SH-SY5Y (cell line): ENCODE results near the gene GPR87.

ENCODE experiments used
- GATA2 ChIP-seq: IDR thresholded peaks from 2 replicates; pipeline ENCODE4 v1.6.1; 2011; ENCODE audit warnings: mild to moderate bottlenecking, low read depth, low read length
- GATA3 ChIP-seq: IDR thresholded peaks from 2 replicates; pipeline ENCODE4 v1.6.1; 2011; ENCODE audit warnings: low read depth, mild to moderate bottlenecking, low read length, moderate library complexity

- no peak for TF ChIP-seq GATA2
- TF ChIP-seq GATA3: no peak
Measured at GRCh38 chr3:151351648-151352047, 35.0 kb upstream of the GPR87 start.
